Astrocyte of the spinal cord (primary cell): ENCODE results near the gene STXBP5.
A peak's percentile ranks its signal among the peaks of the same experiment; 100 is the strongest.

Experiments
- DNase-seq: peaks from one replicate; pipeline ENCODE4 v3.0.0; 2011; ENCODE audit warnings: low read depth, low spot score
- H3K4me3 ChIP-seq: 2 replicates; pipeline ENCODE4 v1.5.1; 2011; ENCODE audit warnings: low read depth, mild to moderate bottlenecking, low read length, moderate library complexity
- in situ Hi-C: cut with HindIII; loops from 2 replicates; pipeline ENCODE4 v1.10.0; 2017; ENCODE audit warnings: low sequenced_read_pairs
- TF ChIP-seq, protein P1 (sequence below): IDR thresholded peaks from 2 replicates; pipeline ENCODE4 v1.5.1; 2012; ENCODE audit warnings: low read depth, mild to moderate bottlenecking, low read length, inconsistent platforms

The STXBP5 gene

GRCh38 chr6:147297124-147297523 lies 92.9 kb downstream of the STXBP5 start:
- in situ Hi-C loops = no loop called here
- no peak for DNase-seq
- no peak overlapping the region for H3K4me3 ChIP-seq
- TF ChIP-seq, protein P1, sequence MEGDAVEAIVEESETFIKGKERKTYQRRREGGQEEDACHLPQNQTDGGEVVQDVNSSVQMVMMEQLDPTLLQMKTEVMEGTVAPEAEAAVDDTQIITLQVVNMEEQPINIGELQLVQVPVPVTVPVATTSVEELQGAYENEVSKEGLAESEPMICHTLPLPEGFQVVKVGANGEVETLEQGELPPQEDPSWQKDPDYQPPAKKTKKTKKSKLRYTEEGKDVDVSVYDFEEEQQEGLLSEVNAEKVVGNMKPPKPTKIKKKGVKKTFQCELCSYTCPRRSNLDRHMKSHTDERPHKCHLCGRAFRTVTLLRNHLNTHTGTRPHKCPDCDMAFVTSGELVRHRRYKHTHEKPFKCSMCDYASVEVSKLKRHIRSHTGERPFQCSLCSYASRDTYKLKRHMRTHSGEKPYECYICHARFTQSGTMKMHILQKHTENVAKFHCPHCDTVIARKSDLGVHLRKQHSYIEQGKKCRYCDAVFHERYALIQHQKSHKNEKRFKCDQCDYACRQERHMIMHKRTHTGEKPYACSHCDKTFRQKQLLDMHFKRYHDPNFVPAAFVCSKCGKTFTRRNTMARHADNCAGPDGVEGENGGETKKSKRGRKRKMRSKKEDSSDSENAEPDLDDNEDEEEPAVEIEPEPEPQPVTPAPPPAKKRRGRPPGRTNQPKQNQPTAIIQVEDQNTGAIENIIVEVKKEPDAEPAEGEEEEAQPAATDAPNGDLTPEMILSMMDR = no peak

- DNase-seq = peak; percentile 37
- TF ChIP-seq, protein P1 = no peak
- in situ Hi-C loops = no loop called here
- H3K4me3 ChIP-seq = no peak overlapping the region
Observed at GRCh38 chr6:147297663-147298316, 93.6 kb downstream of the STXBP5 start.

DNA sequence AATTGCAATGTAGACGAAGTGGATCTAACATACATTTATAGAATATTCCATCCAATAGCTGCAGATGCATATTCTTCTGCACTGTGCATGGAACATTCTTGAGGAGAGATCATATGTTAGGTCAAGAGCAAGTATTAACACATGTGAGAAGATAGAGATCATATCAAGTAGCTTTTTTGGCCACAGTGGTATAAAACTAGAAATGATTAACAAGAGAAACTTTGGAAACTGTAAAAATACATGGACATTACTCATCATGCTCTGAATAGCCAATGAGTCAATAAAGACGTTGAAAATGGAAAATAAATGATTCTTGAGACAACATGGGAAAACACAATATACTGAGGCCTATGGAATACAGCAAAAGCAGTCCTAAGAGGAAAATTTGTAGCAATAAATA lies 94.2 kb downstream of the STXBP5 start:
- DNase-seq = no peak
- in situ Hi-C loops = no loop called here
- H3K4me3 ChIP-seq = no peak overlapping the region
- TF ChIP-seq, protein P1 = no peak

DNA sequence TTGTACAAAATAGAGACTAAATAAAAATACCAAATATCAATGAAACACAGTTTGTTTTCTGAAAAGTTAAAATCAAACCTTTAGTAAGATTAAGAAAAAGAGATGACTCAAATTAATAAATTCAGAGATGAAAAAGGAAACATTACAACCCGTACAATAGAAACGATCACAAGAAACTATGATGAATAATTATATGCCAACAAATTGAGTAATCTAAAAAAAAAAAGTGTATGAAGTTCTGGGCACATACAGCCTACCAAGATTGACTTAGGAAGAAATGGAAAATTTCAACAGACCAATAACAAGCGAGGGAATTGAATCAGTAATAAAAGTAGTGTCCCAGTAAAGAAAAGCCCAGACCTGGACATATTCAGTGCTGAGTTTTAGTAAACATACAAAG lies 94.8 kb downstream of the STXBP5 start:
- no peak overlapping the region for H3K4me3 ChIP-seq
- no peak for DNase-seq
- TF ChIP-seq, protein P1 = no peak
- in situ Hi-C loops = no loop called here

DNA sequence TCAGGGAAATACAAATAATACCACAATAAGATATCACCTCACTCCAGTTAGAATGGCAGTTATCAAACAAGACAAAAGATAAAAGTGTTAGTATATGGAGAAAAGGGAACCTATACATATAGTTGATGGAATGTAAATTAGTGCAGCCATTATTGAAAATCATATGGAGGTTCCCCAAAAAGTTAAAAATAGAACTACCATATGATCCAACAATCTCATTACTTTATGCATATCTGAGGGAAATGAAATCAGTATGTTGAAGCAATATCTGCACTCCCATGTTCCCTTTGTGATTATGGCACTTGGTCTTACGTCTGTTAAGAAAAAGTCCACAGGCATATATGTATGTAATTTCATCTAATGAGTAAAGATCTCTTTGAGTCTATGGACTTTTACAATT lies 96.9 kb downstream of the STXBP5 start:
- no peak for DNase-seq
- in situ Hi-C loops = no loop called here
- TF ChIP-seq, protein P1 = no peak
- no peak overlapping the region for H3K4me3 ChIP-seq

DNA sequence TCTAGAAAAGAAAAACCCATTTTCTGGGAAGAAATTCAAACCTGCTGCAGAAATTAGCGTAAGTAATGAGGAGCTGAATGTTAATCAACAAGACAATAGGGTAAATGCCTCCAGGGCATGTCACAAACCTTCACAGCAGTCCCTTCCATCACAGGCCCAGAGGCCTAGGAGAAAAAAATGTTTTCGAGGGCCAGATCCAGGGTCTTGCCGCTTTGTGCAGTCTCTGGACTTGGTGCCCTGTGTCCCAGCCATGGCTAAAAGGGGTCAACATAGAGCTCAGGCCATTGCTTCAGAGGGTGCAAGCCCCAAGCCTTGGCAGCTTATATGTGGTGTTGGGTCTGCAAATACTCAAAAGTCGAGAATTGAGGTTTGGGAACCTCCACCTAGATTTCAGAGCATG lies 99.8 kb downstream of the STXBP5 start:
- H3K4me3 ChIP-seq = no peak overlapping the region
- TF ChIP-seq, protein P1 = no peak
- no peak for DNase-seq
- in situ Hi-C loops = no loop called here

DNA sequence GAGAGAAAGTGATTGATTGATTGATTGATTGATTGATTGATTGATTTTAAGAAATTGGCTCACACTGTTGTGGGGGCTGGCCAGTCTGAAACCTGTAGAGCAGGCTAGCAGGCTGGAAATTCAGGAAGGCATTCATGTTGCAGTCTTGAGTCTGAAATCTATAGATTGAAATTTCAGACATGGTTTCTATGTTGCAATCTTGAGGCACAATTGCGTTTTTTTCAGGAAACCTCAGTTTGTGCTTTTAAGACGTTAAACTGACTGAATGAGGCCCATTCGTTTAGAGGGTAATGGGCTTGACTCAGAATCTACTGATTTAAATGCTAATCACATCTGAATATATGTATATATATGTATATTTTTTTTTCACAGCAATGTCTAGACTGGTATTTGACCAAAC lies 106.3 kb downstream of the STXBP5 start:
- no peak overlapping the region for H3K4me3 ChIP-seq
- DNase-seq = no peak
- TF ChIP-seq, protein P1 = no peak
- in situ Hi-C loops = no loop called here
